ENCODE data around the gene STAM. TPM values are rescaled to one million over a fixed set of nuclear protein-coding genes. Genes with fewer than 3 reads are reported as not detected.

Gene STAM
- total and polyA plus RNA-seq, 2 donors from 2014 or later: 10.3 to 26.1 TPM

DNA sequence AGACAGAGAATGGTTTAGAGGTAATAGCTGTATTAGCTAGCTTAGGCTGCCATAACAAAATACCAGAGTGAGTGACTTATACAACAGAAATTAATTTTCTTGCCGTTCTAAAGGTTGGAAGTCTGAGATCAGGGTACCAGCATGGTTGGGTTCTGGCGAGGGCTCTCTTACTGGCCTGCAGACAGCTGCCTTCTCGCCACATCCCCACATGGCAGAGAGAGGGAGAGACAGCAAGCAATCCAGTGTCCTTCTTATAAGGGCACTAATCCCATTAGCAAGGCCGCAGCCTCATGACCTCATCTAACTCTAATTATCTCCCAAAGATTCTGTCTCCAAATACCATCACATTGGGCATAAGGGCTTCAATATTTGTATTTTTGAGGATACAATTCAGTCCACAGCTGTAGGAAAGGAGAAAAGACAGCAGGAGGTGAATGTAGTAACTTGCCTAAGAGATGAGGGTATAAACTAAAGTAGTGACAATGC, 3.6 kb upstream of the STAM start:
- DNase-seq: no peak

GRCh38 chr10:17643339-17643754, 604 bp upstream of the STAM start:
- H3K4me1 ChIP-seq (ENCODE audit: control insufficient read depth in 2 of 3, insufficient read depth in 2 of 3, low read depth in 1 of 3, low read length in 3 of 3): peaks cover 0 to 9% (median 4%) of the 10 kb centered on the region in 3 donors
- no peak for TF ChIP-seq CTCF (IDR thresholded peaks at IDR 0.05; ENCODE audit: borderline replicate concordance, extremely low read depth, insufficient read depth)
- peak overlapping the region; percentile 90 to 100 (median 90) for H3K4me3 ChIP-seq (ENCODE audit: low read length in 3 of 3)

More for the DNA sequence above, 3.6 kb upstream of the STAM start:
- FAIRE-seq: no peak
- Histone ChIP-seq H3K9ac (ENCODE audit: low read length in 3 of 3) (no peak overlapping the region), H3K27ac (ENCODE audit: low read depth in 2 of 2, low read length in 2 of 2) (no peak overlapping the region), H3K4me1 (ENCODE audit: control insufficient read depth in 2 of 3, insufficient read depth in 2 of 3, low read depth in 1 of 3, low read length in 3 of 3) (peaks cover 0 to 3% (median 1%) of the 10 kb centered on the region in 3 donors), H3K27me3 (ENCODE audit: control insufficient read depth, insufficient read depth, low read length) (no peaks in the 10 kb centered on the region), H3K9me3 (ENCODE audit: control insufficient read depth in 2 of 3, insufficient read depth in 1 of 3, low read length in 3 of 3) (peaks cover 0 to 4% (median 0%) of the 10 kb centered on the region in 3 donors), H3K4me3 (ENCODE audit: low read length in 3 of 3) (no peak overlapping the region), H3K36me3 (ENCODE audit: control insufficient read depth in 2 of 3, insufficient read depth in 3 of 3, low read length in 3 of 3) (no peaks in the 10 kb centered on the region)
- intact Hi-C loops (cut with DNase I): no loop called here
- no peak for TF ChIP-seq CTCF (IDR thresholded peaks at IDR 0.05; ENCODE audit: borderline replicate concordance, extremely low read depth, insufficient read depth)

DNA sequence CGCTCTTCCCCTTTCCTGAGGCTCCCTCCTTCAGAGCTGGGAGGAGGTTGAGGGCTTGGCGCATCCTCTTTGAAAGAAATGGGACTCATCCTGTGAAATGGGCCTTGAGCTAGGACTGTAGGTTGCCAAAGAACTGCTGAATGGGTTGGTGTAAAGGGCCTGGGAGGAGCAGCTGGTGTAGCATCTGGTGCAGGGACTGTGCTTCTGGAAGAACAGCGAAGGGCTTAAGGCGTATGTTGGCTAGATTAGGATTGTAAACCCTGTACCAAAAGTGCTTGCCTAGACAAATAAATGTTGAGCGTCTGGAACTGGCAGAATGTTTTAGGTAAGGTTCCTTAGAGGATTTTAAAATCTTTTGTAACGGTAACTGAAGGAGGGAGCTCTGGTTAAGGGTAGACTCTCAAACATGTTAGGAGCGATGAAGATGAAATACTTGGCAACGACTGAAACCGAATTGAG, 563 bp downstream of the STAM start:
- DNase-seq (no peak), FAIRE-seq (no peak)
- H3K27ac ChIP-seq (ENCODE audit: low read depth in 2 of 2, low read length in 2 of 2): peak overlapping the region; percentile 92 to 95
- no peaks in the 10 kb centered on the region for H3K36me3 ChIP-seq (ENCODE audit: control insufficient read depth in 2 of 3, insufficient read depth in 3 of 3, low read length in 3 of 3)
- no peaks in the 10 kb centered on the region for H3K27me3 ChIP-seq (ENCODE audit: control insufficient read depth, insufficient read depth, low read length)
- no peak for TF ChIP-seq CTCF (IDR thresholded peaks at IDR 0.05; ENCODE audit: borderline replicate concordance, extremely low read depth, insufficient read depth)
- peak overlapping the region; percentile 90 to 100 (median 90) for H3K4me3 ChIP-seq (ENCODE audit: low read length in 3 of 3)
- intact Hi-C loops (cut with DNase I): no loop called here
- H3K4me1 ChIP-seq (ENCODE audit: control insufficient read depth in 2 of 3, insufficient read depth in 2 of 3, low read depth in 1 of 3, low read length in 3 of 3): peaks cover 0 to 9% (median 4%) of the 10 kb centered on the region in 3 donors
- H3K9ac ChIP-seq (ENCODE audit: low read length in 3 of 3): peak overlapping the region; percentile 92 to 99 (median 93)
- peaks cover 0 to 4% (median 0%) of the 10 kb centered on the region in 3 donors for H3K9me3 ChIP-seq (ENCODE audit: control insufficient read depth in 2 of 3, insufficient read depth in 1 of 3, low read length in 3 of 3)

More at GRCh38 chr10:17643339-17643754, 604 bp upstream of the STAM start:
- peak in 2 of 5 donors; percentile 79 to 85 for DNase-seq
- FAIRE-seq: no peak
- intact Hi-C loops (cut with DNase I): no loop called here
- H3K9me3 ChIP-seq (ENCODE audit: control insufficient read depth in 2 of 3, insufficient read depth in 1 of 3, low read length in 3 of 3): peaks cover 0 to 4% (median 0%) of the 10 kb centered on the region in 3 donors
- H3K27me3 ChIP-seq (ENCODE audit: control insufficient read depth, insufficient read depth, low read length): no peaks in the 10 kb centered on the region
- H3K9ac ChIP-seq (ENCODE audit: low read length in 3 of 3): peak overlapping the region; percentile 92 to 99 (median 93)
- H3K36me3 ChIP-seq (ENCODE audit: control insufficient read depth in 2 of 3, insufficient read depth in 3 of 3, low read length in 3 of 3): no peaks in the 10 kb centered on the region
- peak overlapping the region; percentile 92 to 95 for H3K27ac ChIP-seq (ENCODE audit: low read depth in 2 of 2, low read length in 2 of 2)

Data from kidney (tissue), 14 donors.